OCI-LY7 (cell line): Measurements from ENCODE around the gene MACF1. TPM values are rescaled to one million over a fixed set of nuclear protein-coding genes. Genes with fewer than 3 reads are reported as not detected.

ENCODE experiments used
- BruUV-seq: library from RNA; stranded (reverse); fragments of 400-500 nt; replicated peaks from 2 replicates; lab custom pipeline; 2021; lab: Mats Ljungman, UMichigan
- CTCF ChIA-PET: fragments of 300-600 bp; sonication (Branson Sonifier 250); formaldehyde crosslinking; loops from one replicate; lab custom pipeline; 2022; ENCODE audit warnings: antibody characterized with exemption; ENCODE audit not compliant: unreplicated experiment; lab: Charles Lee
- POLR2A ChIA-PET: fragments of 300-600 bp; sonication (Branson Sonifier 250); formaldehyde crosslinking; loops from one replicate; lab custom pipeline; 2022; ENCODE audit warnings: antibody characterized with exemption; lab: Charles Lee
- DNase-seq: peaks from one replicate; pipeline ENCODE4 v3.0.0-alpha.2; 2015; ENCODE audit warnings: low spot score
- H2AFZ ChIP-seq: fragments of 200-600 bp; sonication (generic), shearing (Covaris generic); 2 replicates; pipeline ENCODE4 v1.6.1; 2014; ENCODE audit warnings: mild to moderate bottlenecking, antibody characterized with exemption, low read length, moderate library complexity
- H3K27ac ChIP-seq: fragments of 200-600 bp; sonication (generic); 2 replicates; pipeline ENCODE4 v1.5.1; 2014; ENCODE audit warnings: mixed run types, low read depth, mild to moderate bottlenecking, moderate library complexity, low read length, inconsistent platforms; ENCODE audit not compliant: poor library complexity, severe bottlenecking
- H3K36me3 ChIP-seq: fragments of 200-600 bp; sonication (generic); 2 replicates; pipeline ENCODE4 v1.6.1; 2014; ENCODE audit warnings: mild to moderate bottlenecking, antibody characterized with exemption, low read length, moderate library complexity, mixed read lengths; ENCODE audit not compliant: insufficient read depth
- H3K4me1 ChIP-seq: fragments of 200-600 bp; sonication (generic); 2 replicates; pipeline ENCODE4 v1.5.1; 2014; ENCODE audit warnings: mild to moderate bottlenecking, low read length; ENCODE audit not compliant: insufficient read depth, poor library complexity, severe bottlenecking
- H3K4me2 ChIP-seq: fragments of 200-600 bp; sonication (generic); 2 replicates; pipeline ENCODE4 v1.6.1; 2014; ENCODE audit warnings: mild to moderate bottlenecking, low read length
- H3K4me3 ChIP-seq: fragments of 200-600 bp; sonication (generic); 2 replicates; pipeline ENCODE4 v1.5.1; 2014; ENCODE audit warnings: mild to moderate bottlenecking, low read depth, low read length; ENCODE audit not compliant: poor library complexity, severe bottlenecking
- H3K79me2 ChIP-seq: fragments of 200-600 bp; sonication (generic); 2 replicates; pipeline ENCODE4 v1.6.1; 2016; ENCODE audit warnings: low read depth, mild to moderate bottlenecking, low read length, moderate library complexity, mixed read lengths; ENCODE audit not compliant: insufficient read depth
- H3K9me2 ChIP-seq: fragments of 200-600 bp; sonication (generic); 2 replicates; pipeline ENCODE4 v1.6.1; 2016; ENCODE audit warnings: mild to moderate bottlenecking, low read length, mixed read lengths; ENCODE audit not compliant: insufficient read depth
- H3K9me3 ChIP-seq: fragments of 200-600 bp; sonication (generic); 2 replicates; pipeline ENCODE4 v1.6.1; 2014; ENCODE audit warnings: mild to moderate bottlenecking, mixed run types, low read length, mixed read lengths
- H4K20me1 ChIP-seq: fragments of 200-600 bp; sonication (generic); 2 replicates; pipeline ENCODE4 v1.6.1; 2014; ENCODE audit warnings: mild to moderate bottlenecking, antibody characterized with exemption, low read length, moderate library complexity, mixed read lengths; ENCODE audit not compliant: insufficient read depth
- EZH2phosphoT487 ChIP-seq: fragments of 200-600 bp; sonication (generic); IDR thresholded peaks from 2 replicates; pipeline ENCODE4 v1.6.1; 2018; ENCODE audit warnings: low read depth, borderline replicate concordance, mild to moderate bottlenecking, mixed run types, antibody characterized with exemption, low read length, moderate library complexity, mixed read lengths
- intact Hi-C: fragments of 100-400 bp; cut with micrococcal nuclease; formaldehyde crosslinking; loops from one replicate; pipeline ENCODE4 v1.10.0; 2022; ENCODE audit not compliant: unreplicated experiment
- total RNA-seq, 2 experiments: library from RNA; depleted of rRNA in 1 of 2; stranded (reverse); fragments of >200 nt in 1 of 2; shearing (Covaris generic) in 1 of 2; gene quantifications; 2 replicates each; pipeline ENCODE4 v1.2.3, GENCODE V29; 2014 to 2022
- TF ChIP-seq, protein P1 (sequence below): fragments of 200-600 bp; sonication (generic); conservative IDR thresholded peaks from 2 replicates; pipeline ENCODE4 v1.5.1; 2014; ENCODE audit warnings: mild to moderate bottlenecking, antibody characterized with exemption, low read length, moderate library complexity, mixed read lengths

MACF1 gene
- total RNA-seq, 2 experiments from 2014 or later = 211 to 220 TPM

DNA sequence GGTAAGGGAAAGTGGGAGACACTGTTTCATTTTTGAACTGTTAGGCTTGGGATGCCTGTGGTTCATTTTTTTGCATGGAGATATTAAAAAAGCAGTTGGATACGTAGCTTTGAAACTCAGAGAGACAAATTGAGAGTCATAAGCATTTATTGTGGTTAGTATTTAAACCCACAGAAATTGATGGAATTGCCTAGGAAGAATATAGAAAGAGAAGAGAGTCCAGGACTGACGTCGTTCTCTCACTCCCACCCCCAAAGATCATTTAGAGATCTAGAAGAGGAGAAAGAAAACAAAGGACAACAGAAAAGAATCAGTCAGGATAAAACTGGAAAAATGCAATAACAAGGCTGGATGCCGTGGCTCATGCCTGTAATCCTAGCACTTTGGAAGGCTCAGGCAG lies 213.7 kb downstream of the MACF1 start:
- intact Hi-C loops = no loop called here
- no peaks in the 10 kb centered on the region for H3K9me3 ChIP-seq
- CTCF ChIA-PET = no interaction called here
- H2AFZ ChIP-seq = no peak overlapping the region
- H3K9me2 ChIP-seq = no peaks in the 10 kb centered on the region
- H3K4me3 ChIP-seq = no peak overlapping the region
- DNase-seq = no peak
- H3K79me2 ChIP-seq = no peaks in the 10 kb centered on the region
- no peak for TF ChIP-seq EZH2phosphoT487
- TF ChIP-seq, protein P1, sequence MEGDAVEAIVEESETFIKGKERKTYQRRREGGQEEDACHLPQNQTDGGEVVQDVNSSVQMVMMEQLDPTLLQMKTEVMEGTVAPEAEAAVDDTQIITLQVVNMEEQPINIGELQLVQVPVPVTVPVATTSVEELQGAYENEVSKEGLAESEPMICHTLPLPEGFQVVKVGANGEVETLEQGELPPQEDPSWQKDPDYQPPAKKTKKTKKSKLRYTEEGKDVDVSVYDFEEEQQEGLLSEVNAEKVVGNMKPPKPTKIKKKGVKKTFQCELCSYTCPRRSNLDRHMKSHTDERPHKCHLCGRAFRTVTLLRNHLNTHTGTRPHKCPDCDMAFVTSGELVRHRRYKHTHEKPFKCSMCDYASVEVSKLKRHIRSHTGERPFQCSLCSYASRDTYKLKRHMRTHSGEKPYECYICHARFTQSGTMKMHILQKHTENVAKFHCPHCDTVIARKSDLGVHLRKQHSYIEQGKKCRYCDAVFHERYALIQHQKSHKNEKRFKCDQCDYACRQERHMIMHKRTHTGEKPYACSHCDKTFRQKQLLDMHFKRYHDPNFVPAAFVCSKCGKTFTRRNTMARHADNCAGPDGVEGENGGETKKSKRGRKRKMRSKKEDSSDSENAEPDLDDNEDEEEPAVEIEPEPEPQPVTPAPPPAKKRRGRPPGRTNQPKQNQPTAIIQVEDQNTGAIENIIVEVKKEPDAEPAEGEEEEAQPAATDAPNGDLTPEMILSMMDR = no peak
- POLR2A ChIA-PET = interaction anchor here (0.9 kb wide), 1 partner anchor 11 kb away, joined by 3 read pairs; no protein-coding TSS in a partner anchor
- H4K20me1 ChIP-seq = no peaks in the 10 kb centered on the region
- no peaks in the 10 kb centered on the region for H3K4me1 ChIP-seq
- BruUV-seq = no TSS peak
- no peak overlapping the region for H3K4me2 ChIP-seq
- peaks cover 27% of the 10 kb centered on the region for H3K36me3 ChIP-seq
- no peak overlapping the region for H3K27ac ChIP-seq

DNA sequence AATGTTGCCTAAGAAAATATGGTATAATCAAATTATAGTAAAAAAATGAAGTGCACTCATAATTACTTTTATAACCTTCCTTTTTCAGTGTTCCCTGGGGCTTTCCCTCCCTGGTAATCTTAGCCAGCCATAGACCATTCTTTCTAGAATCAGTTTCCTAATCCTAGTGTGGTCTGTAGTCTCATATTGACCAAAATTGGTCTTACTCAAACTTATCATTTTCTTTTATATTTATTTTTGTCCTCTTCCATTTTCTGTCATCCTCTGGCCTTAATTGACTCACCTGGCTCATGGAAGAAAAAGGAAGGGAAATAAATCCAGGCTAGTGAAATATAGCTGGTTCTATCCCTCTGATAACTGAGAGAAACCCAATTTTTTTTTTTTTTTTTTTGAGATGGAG lies 216.0 kb downstream of the MACF1 start:
- no TSS peak for BruUV-seq
- Histone ChIP-seq H3K4me1 (no peaks in the 10 kb centered on the region), H4K20me1 (no peaks in the 10 kb centered on the region), H3K36me3 (peaks cover 47% of the 10 kb centered on the region), H3K4me3 (no peak overlapping the region), H3K9me2 (no peaks in the 10 kb centered on the region), H2AFZ (no peak overlapping the region), H3K79me2 (no peaks in the 10 kb centered on the region), H3K9me3 (no peaks in the 10 kb centered on the region), H3K27ac (no peak overlapping the region), H3K4me2 (no peak overlapping the region)
- no peak for DNase-seq
- ChIA-PET POLR2A (interaction anchor here (0.6 kb wide), 1 partner anchor 853 kb away, joined by 6 read pairs; no protein-coding TSS in a partner anchor), CTCF (no interaction called here)
- intact Hi-C loops = no loop called here
- TF ChIP-seq EZH2phosphoT487 = no peak
- TF ChIP-seq, protein P1 = no peak

- no peak overlapping the region for H3K4me2 ChIP-seq
- H4K20me1 ChIP-seq = no peaks in the 10 kb centered on the region
- H3K9me2 ChIP-seq = no peaks in the 10 kb centered on the region
- H3K9me3 ChIP-seq = no peaks in the 10 kb centered on the region
- no TSS peak for BruUV-seq
- intact Hi-C loops = no loop called here
- H3K4me1 ChIP-seq = no peaks in the 10 kb centered on the region
- POLR2A ChIA-PET = interaction anchor here (1.5 kb wide), 1 partner anchor 12 kb away, joined by 4 read pairs; no protein-coding TSS in a partner anchor
- CTCF ChIA-PET = no interaction called here
- no peak for TF ChIP-seq EZH2phosphoT487
- TF ChIP-seq, protein P1 = no peak
- H3K36me3 ChIP-seq = peaks cover 67% of the 10 kb centered on the region
- no peak overlapping the region for H3K4me3 ChIP-seq
- no peak overlapping the region for H2AFZ ChIP-seq
- no peaks in the 10 kb centered on the region for H3K79me2 ChIP-seq
- DNase-seq = no peak
- no peak overlapping the region for H3K27ac ChIP-seq
These were observed 218.1 kb downstream of the MACF1 start for GRCh38 chr1:39422614-39423013.
